Testis (tissue), 2 donors: Measurements from ENCODE around the gene COL5A1.

Experiments
- CTCF ChIP-seq, 3 experiments: fragments of 450-650 bp in 2 of 3; fragments of 200-600 bp in 1 of 3; sonication (generic) in 1 of 3; IDR thresholded peaks; one replicate each; pipeline ENCODE4 v1.5.1; 2016 to 2019; ENCODE audit warnings: antibody characterized with exemption in 3 of 3, mild to moderate bottlenecking in 2 of 3, moderate library complexity in 1 of 3
- POLR2A ChIP-seq: fragments of 450-650 bp; IDR thresholded peaks from one replicate; pipeline ENCODE4 v1.6.1; 2017; ENCODE audit warnings: antibody characterized with exemption, mild to moderate bottlenecking, moderate library complexity

DNA sequence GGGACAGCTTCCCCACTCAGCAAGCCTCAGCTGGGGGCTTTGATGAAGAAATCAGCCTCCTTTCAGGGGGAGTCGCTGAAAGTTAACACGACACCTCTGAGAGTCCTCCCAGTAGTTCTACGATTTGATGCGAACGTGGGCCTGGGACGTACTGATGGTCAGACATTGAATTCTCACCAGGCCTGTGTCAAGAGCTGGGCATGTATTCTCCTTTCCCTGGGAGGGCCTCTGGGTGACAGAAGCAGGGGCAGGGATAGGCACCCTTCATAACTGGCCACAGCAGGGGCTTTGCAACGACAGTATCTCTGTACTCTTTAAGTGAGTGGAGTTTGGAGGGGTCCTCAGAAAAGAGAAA lies 15.6 kb upstream of the COL5A1 start:
- TF ChIP-seq CTCF (IDR thresholded peaks at IDR 0.05) (no peak), POLR2A (no peak)
